Nephron (organoid): ENCODE data around the gene MGME1.
A peak's percentile ranks its signal among the peaks of the same experiment; 100 is the strongest.

ENCODE experiments used
- H3K27ac Mint-ChIP-seq, 3 experiments: 2 replicates each; pipeline ENCODE4 v1.8.0; 2020; ENCODE audit warnings: mixed read lengths in 3 of 3, mild to moderate bottlenecking in 2 of 3, moderate library complexity in 1 of 3
- H3K27me3 Mint-ChIP-seq: 2 replicates; pipeline ENCODE4 v1.8.0; 2021; ENCODE audit warnings: low read depth, mild to moderate bottlenecking, moderate library complexity, mixed read lengths
- H3K36me3 Mint-ChIP-seq: 2 replicates; pipeline ENCODE4 v1.8.0; 2020; ENCODE audit warnings: low read depth, mixed read lengths
- H3K4me1 Mint-ChIP-seq: 2 replicates; pipeline ENCODE4 v1.8.0; 2020; ENCODE audit warnings: mixed read lengths
- H3K4me3 Mint-ChIP-seq, 3 experiments: 2 replicates each; pipeline ENCODE4 v1.8.0; 2020; ENCODE audit warnings: mild to moderate bottlenecking in 3 of 3, mixed read lengths in 3 of 3, moderate library complexity in 2 of 3
- H3K9me3 Mint-ChIP-seq: 2 replicates; pipeline ENCODE4 v1.8.0; 2020; ENCODE audit warnings: mixed read lengths
- TF ChIP-seq, protein P1 (sequence below), 3 experiments: fragments of 200-600 bp; sonication (generic); IDR thresholded peaks; one replicate each; pipeline ENCODE4 v1.5.0; 2021; ENCODE audit warnings: antibody characterized with exemption in 3 of 3; ENCODE audit not compliant: unreplicated experiment in 3 of 3

Gene MGME1

DNA sequence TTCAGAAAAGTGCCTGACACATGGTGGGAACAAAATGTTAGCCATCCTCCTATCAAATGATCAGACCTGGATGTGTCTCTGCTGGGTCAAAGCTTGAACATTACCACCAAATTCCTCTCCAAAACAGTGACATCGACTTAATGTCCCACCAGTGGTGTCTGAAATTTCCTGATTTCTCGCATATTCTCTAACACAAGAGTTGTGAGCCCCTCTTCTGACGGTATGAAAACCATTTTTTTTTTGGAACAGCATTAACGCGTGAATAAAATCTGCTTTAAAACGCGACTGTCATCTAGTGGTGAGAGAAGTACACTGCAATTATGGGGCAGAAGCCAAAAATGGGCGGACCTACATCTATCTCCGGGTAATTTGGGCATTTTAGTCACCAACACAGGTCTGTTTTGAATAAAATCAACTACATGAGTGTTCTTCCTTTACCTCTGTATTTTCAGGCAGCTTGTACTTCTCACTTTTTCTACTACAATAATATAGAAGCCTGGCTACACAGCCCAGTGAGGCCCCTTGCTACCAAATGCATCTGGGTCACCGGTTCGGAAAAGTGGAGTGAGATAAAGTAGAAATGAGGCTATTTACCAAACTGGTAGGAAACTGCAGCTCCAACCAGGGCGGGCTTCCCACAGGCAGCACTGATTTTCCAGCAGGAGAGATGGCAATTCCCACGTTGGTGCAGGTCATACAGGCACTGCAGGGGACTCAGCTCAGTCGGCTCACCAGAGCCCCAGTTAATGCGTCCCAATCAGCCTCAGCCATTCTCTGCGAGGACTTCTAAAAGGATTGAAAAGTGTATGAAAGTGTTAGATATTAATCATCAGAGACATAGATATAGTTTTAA, 27.4 kb downstream of the MGME1 start:
- TF ChIP-seq, protein P1, sequence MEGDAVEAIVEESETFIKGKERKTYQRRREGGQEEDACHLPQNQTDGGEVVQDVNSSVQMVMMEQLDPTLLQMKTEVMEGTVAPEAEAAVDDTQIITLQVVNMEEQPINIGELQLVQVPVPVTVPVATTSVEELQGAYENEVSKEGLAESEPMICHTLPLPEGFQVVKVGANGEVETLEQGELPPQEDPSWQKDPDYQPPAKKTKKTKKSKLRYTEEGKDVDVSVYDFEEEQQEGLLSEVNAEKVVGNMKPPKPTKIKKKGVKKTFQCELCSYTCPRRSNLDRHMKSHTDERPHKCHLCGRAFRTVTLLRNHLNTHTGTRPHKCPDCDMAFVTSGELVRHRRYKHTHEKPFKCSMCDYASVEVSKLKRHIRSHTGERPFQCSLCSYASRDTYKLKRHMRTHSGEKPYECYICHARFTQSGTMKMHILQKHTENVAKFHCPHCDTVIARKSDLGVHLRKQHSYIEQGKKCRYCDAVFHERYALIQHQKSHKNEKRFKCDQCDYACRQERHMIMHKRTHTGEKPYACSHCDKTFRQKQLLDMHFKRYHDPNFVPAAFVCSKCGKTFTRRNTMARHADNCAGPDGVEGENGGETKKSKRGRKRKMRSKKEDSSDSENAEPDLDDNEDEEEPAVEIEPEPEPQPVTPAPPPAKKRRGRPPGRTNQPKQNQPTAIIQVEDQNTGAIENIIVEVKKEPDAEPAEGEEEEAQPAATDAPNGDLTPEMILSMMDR (IDR thresholded peaks at IDR 0.05; ENCODE audit: unreplicated experiment in 3 of 3) = peak; percentile 89 to 98 (median 94)
- Mint-ChIP-seq H3K27ac (peak overlapping the region in 1 of 3 experiments; percentile 12), H3K36me3 (no peaks in the 10 kb centered on the region), H3K4me1 (peaks cover 6% of the 10 kb centered on the region), H3K9me3 (no peaks in the 10 kb centered on the region), H3K4me3 (no peak overlapping the region), H3K27me3 (no peaks in the 10 kb centered on the region)

DNA sequence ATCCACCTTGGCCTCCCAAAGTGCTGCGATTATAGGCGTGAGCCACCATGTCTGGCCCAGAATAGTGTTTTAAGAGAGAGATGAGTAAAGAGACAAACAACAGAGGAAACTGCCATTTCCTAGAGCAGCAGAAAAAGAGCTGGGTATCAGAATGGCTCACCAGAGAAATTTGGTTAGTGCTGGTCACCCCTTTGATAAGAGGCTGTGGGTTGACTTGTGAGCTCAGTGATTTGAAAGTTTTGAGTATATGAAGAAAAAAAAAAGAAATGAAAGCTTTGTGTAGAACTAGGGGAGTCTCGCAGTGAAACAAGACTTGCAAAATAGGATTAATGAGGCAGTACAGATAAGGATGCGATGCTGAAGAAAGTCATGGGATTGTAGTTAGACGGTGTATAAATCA, 29.6 kb downstream of the MGME1 start:
- H3K27me3 Mint-ChIP-seq = no peaks in the 10 kb centered on the region
- H3K4me3 Mint-ChIP-seq = no peak overlapping the region
- no peak overlapping the region for H3K27ac Mint-ChIP-seq
- TF ChIP-seq, protein P1 (IDR thresholded peaks at IDR 0.05; ENCODE audit: unreplicated experiment in 3 of 3) = no peak
- H3K9me3 Mint-ChIP-seq = no peaks in the 10 kb centered on the region
- peaks cover 6% of the 10 kb centered on the region for H3K4me1 Mint-ChIP-seq
- no peaks in the 10 kb centered on the region for H3K36me3 Mint-ChIP-seq

DNA sequence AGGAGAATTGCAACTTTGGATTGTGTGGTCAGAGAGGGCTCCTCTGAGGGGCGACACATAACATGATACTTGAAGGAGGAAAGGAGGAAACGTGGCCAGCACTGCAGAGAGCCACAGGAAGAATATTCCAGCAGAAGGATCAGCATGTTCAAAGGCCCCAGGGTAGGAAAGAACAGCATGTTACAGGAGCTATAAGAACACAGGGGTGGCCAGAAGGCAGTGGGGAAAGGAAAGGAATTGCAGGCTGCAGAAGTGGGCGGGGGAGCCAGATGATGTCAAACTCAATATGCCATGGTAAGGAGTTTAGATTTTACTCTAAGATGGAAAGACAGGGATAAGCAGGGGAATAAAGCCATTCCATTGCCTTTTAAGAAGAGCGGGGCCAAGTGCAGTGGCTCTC, 30.7 kb downstream of the MGME1 start:
- no peaks in the 10 kb centered on the region for H3K36me3 Mint-ChIP-seq
- H3K27me3 Mint-ChIP-seq = no peaks in the 10 kb centered on the region
- no peaks in the 10 kb centered on the region for H3K9me3 Mint-ChIP-seq
- H3K27ac Mint-ChIP-seq = no peak overlapping the region
- H3K4me1 Mint-ChIP-seq = peaks cover 16% of the 10 kb centered on the region
- TF ChIP-seq, protein P1 (IDR thresholded peaks at IDR 0.05; ENCODE audit: unreplicated experiment in 3 of 3) = no peak
- H3K4me3 Mint-ChIP-seq = no peak overlapping the region

DNA sequence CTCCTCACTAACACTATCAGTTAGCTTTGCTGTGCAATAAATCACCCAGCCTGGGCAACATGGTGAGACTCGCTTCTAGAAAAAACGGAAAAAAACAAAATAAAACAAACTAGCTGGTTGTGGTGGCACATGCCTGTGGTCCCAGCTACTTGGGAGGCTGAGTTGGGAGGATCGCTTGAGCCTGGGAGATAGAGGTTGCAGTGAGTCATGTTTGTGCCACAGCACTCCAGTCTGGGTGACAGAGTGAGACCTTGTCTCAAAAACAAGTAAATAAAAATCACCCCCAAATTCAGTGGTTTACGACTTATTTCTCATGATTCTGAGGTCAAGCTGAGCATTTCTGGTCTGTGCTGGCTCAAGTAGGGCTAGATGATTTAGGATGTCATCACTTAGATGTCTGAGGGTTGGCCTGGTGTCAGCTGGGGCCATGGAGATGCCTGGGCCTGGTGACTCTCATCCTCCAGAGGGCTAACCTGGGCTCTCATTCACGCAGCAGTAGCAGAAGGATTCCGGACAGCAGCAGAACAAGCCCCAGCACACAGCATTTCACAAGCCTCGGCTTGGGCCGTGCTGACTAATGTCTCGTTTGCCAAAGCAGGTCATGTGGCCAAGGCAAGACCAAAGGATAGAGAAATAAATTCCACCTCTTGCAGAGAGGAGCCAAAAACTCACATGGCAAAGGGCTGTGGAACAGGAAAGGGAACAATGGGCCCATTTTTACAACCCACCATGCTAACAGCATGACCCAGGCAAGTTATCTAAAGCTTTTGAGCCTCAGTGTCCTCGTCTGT, 32.5 kb downstream of the MGME1 start:
- Mint-ChIP-seq H3K4me3 (no peak overlapping the region), H3K9me3 (no peaks in the 10 kb centered on the region), H3K27ac (peak overlapping the region in 1 of 3 experiments; percentile 9), H3K36me3 (no peaks in the 10 kb centered on the region), H3K4me1 (peaks cover 28% of the 10 kb centered on the region), H3K27me3 (no peaks in the 10 kb centered on the region)
- TF ChIP-seq, protein P1 (IDR thresholded peaks at IDR 0.05; ENCODE audit: unreplicated experiment in 3 of 3) = no peak

DNA sequence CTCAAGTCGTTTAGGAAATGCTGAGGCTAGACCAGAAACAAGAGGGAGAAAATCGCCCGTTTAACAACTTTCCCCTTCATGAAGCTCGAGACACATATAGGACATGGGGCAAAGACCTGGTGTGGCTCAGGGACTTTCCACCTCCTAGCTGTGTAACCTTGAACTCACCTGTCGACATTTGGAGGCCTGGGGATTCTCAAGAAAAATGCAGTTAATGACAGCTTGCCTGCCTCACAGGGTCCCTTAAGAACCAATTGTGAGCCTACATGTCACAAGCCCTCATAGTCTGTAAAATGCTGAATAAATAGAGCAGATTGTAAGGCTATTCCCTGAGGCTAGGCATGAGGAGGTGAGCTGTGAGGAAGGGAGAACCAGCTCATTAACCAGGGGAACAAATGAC, 35.1 kb downstream of the MGME1 start:
- H3K9me3 Mint-ChIP-seq = no peaks in the 10 kb centered on the region
- H3K4me3 Mint-ChIP-seq = no peak overlapping the region
- TF ChIP-seq, protein P1 (IDR thresholded peaks at IDR 0.05; ENCODE audit: unreplicated experiment in 3 of 3) = no peak
- peaks cover 9% of the 10 kb centered on the region for H3K27me3 Mint-ChIP-seq
- H3K36me3 Mint-ChIP-seq = no peaks in the 10 kb centered on the region
- peaks cover 46% of the 10 kb centered on the region for H3K4me1 Mint-ChIP-seq
- H3K27ac Mint-ChIP-seq = peak overlapping the region in 1 of 3 experiments; percentile 38
